ENCODE data around the gene LRFN4. TPM values are rescaled to one million over a fixed set of nuclear protein-coding genes. Genes with fewer than 3 reads are reported as not detected.
A peak's percentile ranks its signal among the peaks of the same experiment; 100 is the strongest.

LRFN4 gene
- total and polyA plus RNA-seq, 4 donors: 0.75 to 3.4 (median 1.5) TPM; not detected in 1

- H3K4me3 ChIP-seq (ENCODE audit: low read depth in 1 of 3, low read length in 3 of 3): no peak overlapping the region
- WGBS: 90% methylated on average over 15 of the region's 15 CpGs
- TF ChIP-seq SP1 (IDR thresholded peaks at IDR 0.05): no peak
- TF ChIP-seq HNF4A (conservative IDR thresholded peaks at IDR 0.05): no peak
- TF ChIP-seq GABPA (IDR thresholded peaks at IDR 0.05 in 1 of 2, conservative IDR thresholded peaks at IDR 0.05 in 1 of 2): no peak
- TF ChIP-seq CTCF (IDR thresholded peaks at IDR 0.05; ENCODE audit: low read depth, low read length, missing input control): no peak
- TF ChIP-seq TAF1 (conservative IDR thresholded peaks at IDR 0.05): no peak
- TF ChIP-seq RXRA (IDR thresholded peaks at IDR 0.05): no peak
- no peak for TF ChIP-seq EGR1 (IDR thresholded peaks at IDR 0.05; ENCODE audit: low read depth in 2 of 2)
- TF ChIP-seq FOXA1 (IDR thresholded peaks at IDR 0.05): no peak
- no peak for TF ChIP-seq FOXA2 (IDR thresholded peaks at IDR 0.05)
- TF ChIP-seq RAD21 (IDR thresholded peaks at IDR 0.05): no peak
- no peak for TF ChIP-seq ATF3 (IDR thresholded peaks at IDR 0.05)
- no peak for TF ChIP-seq NR2F2 (IDR thresholded peaks at IDR 0.05)
- DNase-seq (ENCODE audit: low spot score): peak; percentile 34
- no peak overlapping the region for H3K27ac ChIP-seq (ENCODE audit: low read depth in 1 of 2, low read length in 2 of 2)
- H3K36me3 ChIP-seq (ENCODE audit: control insufficient read depth in 4 of 4, insufficient read depth in 3 of 4, low read depth in 1 of 4, low read length in 3 of 4): peaks cover 6 to 37% (median 16%) of the 10 kb centered on the region in 4 donors
- H3K4me1 ChIP-seq (ENCODE audit: control insufficient read depth in 4 of 4, insufficient read depth in 4 of 4, low read length in 3 of 4): peaks cover 5 to 29% (median 23%) of the 10 kb centered on the region in 4 donors
- H3K27me3 ChIP-seq (ENCODE audit: control insufficient read depth in 4 of 4, insufficient read depth in 4 of 4, low read length in 3 of 4): no peaks in the 10 kb centered on the region
- no peak overlapping the region for H3K9ac ChIP-seq (ENCODE audit: low read depth in 1 of 2, low read length in 2 of 2)
- H3K9me3 ChIP-seq (ENCODE audit: control insufficient read depth in 4 of 4, low read length in 3 of 4): no peaks in the 10 kb centered on the region
Measured at GRCh38 chr11:66845143-66845875, 11.6 kb upstream of the LRFN4 start.

- Histone ChIP-seq H3K27ac (ENCODE audit: low read depth in 1 of 2, low read length in 2 of 2) (no peak overlapping the region), H3K4me3 (ENCODE audit: low read depth in 1 of 3, low read length in 3 of 3) (no peak overlapping the region), H3K9me3 (ENCODE audit: control insufficient read depth in 4 of 4, low read length in 3 of 4) (no peaks in the 10 kb centered on the region), H3K36me3 (ENCODE audit: control insufficient read depth in 4 of 4, insufficient read depth in 3 of 4, low read depth in 1 of 4, low read length in 3 of 4) (peaks cover 6 to 42% (median 16%) of the 10 kb centered on the region in 4 donors), H3K27me3 (ENCODE audit: control insufficient read depth in 4 of 4, insufficient read depth in 4 of 4, low read length in 3 of 4) (no peaks in the 10 kb centered on the region), H3K4me1 (ENCODE audit: control insufficient read depth in 4 of 4, insufficient read depth in 4 of 4, low read length in 3 of 4) (peaks cover 5 to 29% (median 23%) of the 10 kb centered on the region in 4 donors), H3K9ac (ENCODE audit: low read depth in 1 of 2, low read length in 2 of 2) (no peak overlapping the region)
- 87% methylated on average over 9 of the region's 9 CpGs for WGBS
- no peak for DNase-seq (ENCODE audit: low spot score)
- TF ChIP-seq RXRA (IDR thresholded peaks at IDR 0.05) (no peak), FOXA2 (IDR thresholded peaks at IDR 0.05) (no peak), ATF3 (IDR thresholded peaks at IDR 0.05) (no peak), CTCF (IDR thresholded peaks at IDR 0.05; ENCODE audit: low read depth, low read length, missing input control) (no peak), REST (IDR thresholded peaks at IDR 0.05) (no peak), ZBTB33 (IDR thresholded peaks at IDR 0.05) (no peak)
Measured at GRCh38 chr11:66845876-66846212, 11.0 kb upstream of the LRFN4 start.

Data from liver (tissue), 9 donors.